Activated T-cell treated with anti-CD3 and anti-CD28 coated beads for 1 hour (primary cell): ENCODE measurements around the gene FGF1.

Experiments
- DNase-seq: peaks from one replicate; pipeline ENCODE4 v3.0.0-alpha.2; 2020; ENCODE audit warnings: low read depth

Gene FGF1

GRCh38 chr5:142642427-142642826 lies 43.5 kb downstream of the FGF1 start:
- DNase-seq = no peak

GRCh38 chr5:142641711-142642110 lies 44.2 kb downstream of the FGF1 start:
- no peak for DNase-seq

- no peak for DNase-seq
Observed at GRCh38 chr5:142640316-142641005, 45.4 kb downstream of the FGF1 start.

- DNase-seq = no peak
Observed at GRCh38 chr5:142639455-142639854, 46.4 kb downstream of the FGF1 start.

GRCh38 chr5:142637871-142638270 lies 48.0 kb downstream of the FGF1 start:
- no peak for DNase-seq

- no peak for DNase-seq
Observed at GRCh38 chr5:142636698-142637324, 49.1 kb downstream of the FGF1 start.

- DNase-seq = no peak
Observed at GRCh38 chr5:142636093-142636492, 49.8 kb downstream of the FGF1 start.

GRCh38 chr5:142634216-142635011 lies 51.5 kb downstream of the FGF1 start:
- DNase-seq = no peak

GRCh38 chr5:142630927-142631539 lies 54.9 kb downstream of the FGF1 start:
- no peak for DNase-seq

GRCh38 chr5:142627383-142628217 lies 58.3 kb downstream of the FGF1 start:
- DNase-seq = no peak

- DNase-seq = no peak
Observed at GRCh38 chr5:142626786-142627185, 59.1 kb downstream of the FGF1 start.

- DNase-seq = no peak
Observed at GRCh38 chr5:142626099-142626498, 59.8 kb downstream of the FGF1 start.

GRCh38 chr5:142621227-142621626 lies 64.7 kb downstream of the FGF1 start:
- DNase-seq = no peak

- no peak for DNase-seq
Observed at GRCh38 chr5:142619815-142620214, 66.1 kb downstream of the FGF1 start.

GRCh38 chr5:142618130-142618523 lies 67.8 kb downstream of the FGF1 start:
- no peak for DNase-seq

GRCh38 chr5:142617416-142618129 lies 68.3 kb downstream of the FGF1 start:
- DNase-seq = no peak

GRCh38 chr5:142615948-142616347 lies 69.9 kb downstream of the FGF1 start:
- no peak for DNase-seq

- no peak for DNase-seq
Observed at GRCh38 chr5:142614054-142614453, 71.8 kb downstream of the FGF1 start.

GRCh38 chr5:142613271-142613671 lies 72.6 kb downstream of the FGF1 start:
- DNase-seq = no peak

GRCh38 chr5:142612494-142613270 lies 73.2 kb downstream of the FGF1 start:
- DNase-seq = no peak
